ENCODE data around the gene CRELD2.

CRELD2 gene

DNA sequence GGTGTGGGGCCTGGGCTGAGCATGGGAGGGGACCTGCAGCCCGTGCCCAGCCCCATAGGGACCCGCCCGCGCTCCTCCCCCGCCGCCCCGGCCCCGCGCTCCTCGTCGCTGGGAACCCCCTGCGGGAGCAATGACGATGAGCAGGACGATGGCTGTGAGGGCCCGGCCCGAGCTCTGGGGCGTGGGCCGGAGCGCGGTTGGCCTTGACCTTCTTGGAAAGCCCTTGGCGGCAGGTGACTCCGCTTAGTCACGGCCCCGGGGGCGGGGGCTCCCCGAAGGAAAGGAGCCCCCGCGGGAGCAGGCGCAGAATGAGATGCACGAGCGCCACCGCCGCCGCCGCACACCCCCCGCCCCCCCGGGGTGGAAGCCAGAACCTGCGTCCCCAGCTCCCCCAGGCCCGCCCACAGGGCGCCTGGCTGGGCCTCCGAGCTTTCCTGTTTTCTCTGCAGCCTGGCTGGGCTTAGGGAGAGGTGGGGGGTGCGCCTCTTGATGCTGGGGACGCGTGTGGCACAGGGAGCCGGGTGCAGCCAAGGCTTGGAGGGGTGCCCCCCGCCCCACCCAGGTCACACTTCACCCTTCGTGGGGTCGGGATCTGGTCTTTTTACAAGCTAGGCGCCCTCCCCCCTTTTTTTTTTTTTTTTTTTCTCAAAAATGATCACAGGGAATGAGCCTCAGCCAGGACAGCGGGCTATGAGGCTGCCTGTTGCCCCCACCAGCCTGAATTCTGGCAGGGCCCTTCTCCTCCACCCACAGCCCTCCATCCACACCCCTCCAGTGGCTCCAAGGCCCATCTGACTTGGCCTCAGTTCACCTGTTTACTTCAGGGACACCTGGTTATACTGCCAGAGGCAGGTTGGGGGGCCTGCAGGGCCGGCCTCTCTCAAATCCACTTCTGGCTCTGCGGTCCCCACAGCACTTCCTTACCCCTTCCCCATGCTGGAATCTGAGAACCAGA, 17.9 kb downstream of the CRELD2 start:
- TF ChIP-seq, protein P1, sequence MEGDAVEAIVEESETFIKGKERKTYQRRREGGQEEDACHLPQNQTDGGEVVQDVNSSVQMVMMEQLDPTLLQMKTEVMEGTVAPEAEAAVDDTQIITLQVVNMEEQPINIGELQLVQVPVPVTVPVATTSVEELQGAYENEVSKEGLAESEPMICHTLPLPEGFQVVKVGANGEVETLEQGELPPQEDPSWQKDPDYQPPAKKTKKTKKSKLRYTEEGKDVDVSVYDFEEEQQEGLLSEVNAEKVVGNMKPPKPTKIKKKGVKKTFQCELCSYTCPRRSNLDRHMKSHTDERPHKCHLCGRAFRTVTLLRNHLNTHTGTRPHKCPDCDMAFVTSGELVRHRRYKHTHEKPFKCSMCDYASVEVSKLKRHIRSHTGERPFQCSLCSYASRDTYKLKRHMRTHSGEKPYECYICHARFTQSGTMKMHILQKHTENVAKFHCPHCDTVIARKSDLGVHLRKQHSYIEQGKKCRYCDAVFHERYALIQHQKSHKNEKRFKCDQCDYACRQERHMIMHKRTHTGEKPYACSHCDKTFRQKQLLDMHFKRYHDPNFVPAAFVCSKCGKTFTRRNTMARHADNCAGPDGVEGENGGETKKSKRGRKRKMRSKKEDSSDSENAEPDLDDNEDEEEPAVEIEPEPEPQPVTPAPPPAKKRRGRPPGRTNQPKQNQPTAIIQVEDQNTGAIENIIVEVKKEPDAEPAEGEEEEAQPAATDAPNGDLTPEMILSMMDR (IDR thresholded peaks at IDR 0.05), result no peak
- peak; percentile 93 for DNase-seq (ENCODE audit: low spot score)
- H3K27ac ChIP-seq, result peak overlapping the region; percentile 76 to 92
- H3K4me3 ChIP-seq, result peak overlapping the region; percentile 77

DNA sequence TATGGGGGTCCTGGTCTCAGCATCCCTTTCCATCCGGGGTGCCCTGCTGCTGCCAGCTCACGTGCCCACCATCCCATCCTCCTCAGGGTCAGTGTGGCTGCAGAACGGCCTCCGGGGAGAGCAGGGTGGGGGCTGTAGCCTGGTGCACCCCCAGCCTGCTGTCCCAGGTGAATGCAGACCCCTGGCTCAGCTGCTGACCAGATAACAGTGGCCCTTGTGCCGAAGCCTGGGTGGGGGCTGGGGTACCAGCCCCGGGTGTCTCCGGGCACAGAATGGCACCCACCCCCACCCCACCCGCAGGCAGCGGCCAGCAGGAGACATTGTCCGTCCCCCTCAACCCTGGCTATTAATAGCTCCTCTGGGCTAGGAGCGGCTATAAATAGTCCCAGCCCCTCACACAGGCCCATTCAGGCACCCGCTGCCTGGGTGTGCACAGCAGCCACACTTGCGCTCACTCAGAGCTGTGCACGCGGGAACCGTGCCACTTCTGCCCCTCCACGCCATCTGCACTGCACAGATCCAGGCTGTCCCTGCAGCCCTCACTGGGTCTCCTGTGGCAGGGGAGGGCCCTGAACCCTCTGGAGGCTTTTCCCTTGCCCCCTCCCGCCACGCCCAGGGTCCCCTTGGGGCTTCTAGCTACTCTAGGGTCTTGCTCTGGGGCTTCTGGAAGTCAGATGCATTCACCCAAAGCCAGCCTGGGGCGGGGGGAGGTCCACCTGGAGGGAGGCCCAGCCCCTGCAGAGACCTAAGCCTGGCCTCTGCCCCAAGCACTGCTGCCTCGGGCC, 18.7 kb downstream of the CRELD2 start:
- DNase-seq (ENCODE audit: low spot score), result no peak
- Histone ChIP-seq H3K4me3 (peak overlapping the region; percentile 77), H3K27ac (peak overlapping the region; percentile 76 to 92)
- TF ChIP-seq, protein P1 (IDR thresholded peaks at IDR 0.05), result no peak

DNA sequence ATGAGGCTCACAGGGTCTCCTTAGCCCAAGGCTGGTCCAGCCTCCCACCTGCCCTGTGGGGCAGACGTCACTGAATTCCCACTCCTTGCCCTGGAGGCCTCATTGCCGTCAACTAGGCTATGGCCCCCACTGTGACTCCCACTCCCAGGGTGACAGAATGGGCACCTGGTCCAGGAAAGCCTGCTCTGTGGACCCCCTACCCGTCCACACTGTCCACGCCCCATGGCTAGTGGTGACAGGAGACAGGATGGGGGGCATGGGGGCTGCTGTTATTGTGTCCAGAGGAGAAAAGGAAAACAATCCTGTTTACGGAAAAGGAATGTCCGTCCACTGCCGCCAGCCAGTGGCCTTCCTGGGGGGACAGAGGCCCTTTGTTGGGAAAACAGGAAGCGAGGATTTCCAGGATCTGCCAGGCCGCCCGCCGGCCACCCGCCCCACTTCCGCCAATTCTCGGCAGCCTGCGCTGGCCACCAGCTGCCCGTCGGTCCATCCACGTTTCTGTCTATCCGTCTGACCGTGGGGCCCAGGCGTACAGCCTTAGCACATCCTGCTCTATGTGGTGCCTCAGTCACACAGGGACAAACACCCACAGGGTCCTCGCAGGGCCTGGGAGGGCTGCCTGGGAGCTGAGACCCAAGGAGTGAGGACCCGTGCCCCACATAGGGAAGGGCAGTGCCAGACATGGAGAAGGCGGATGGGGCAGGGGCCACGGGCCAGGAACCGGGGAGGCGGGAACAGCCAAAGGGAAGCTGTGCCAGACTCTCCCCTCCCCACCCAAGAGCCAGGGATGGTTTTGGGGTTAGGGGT, 19.5 kb downstream of the CRELD2 start:
- TF ChIP-seq, protein P1 (IDR thresholded peaks at IDR 0.05), result no peak
- no peak for DNase-seq (ENCODE audit: low spot score)
- peak overlapping the region; percentile 76 to 92 for H3K27ac ChIP-seq
- no peak overlapping the region for H3K4me3 ChIP-seq

DNA sequence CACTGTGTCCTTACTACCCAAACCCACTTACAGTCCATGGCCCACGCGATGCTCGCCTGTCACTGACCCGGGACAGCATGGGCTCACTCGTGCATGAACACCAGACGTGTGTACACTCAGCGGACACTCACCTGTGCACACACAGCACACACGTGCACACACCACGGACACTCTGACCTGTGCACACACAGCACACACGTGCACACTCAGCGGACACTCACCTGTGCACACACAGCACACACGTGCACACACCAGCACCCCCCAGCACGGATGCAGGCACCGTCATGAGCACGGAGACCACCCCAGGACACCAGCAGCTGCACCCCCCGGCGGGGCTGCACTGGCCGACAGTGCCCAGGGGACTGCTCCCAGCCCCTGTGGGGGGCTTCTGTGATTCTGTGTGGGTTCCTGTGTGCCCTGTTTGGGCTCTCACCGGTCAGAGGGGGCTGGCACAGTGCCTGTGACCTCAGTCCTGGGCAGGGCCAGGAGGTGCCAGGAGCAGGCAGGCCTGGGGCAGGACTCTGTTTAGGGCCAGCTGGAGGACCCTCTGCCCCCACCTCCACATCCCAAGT, 20.2 kb downstream of the CRELD2 start:
- peak overlapping the region in 1 of 2 donors; percentile 92 for H3K27ac ChIP-seq
- no peak overlapping the region for H3K4me3 ChIP-seq
- no peak for DNase-seq (ENCODE audit: low spot score)
- TF ChIP-seq, protein P1 (IDR thresholded peaks at IDR 0.05), result no peak

DNA sequence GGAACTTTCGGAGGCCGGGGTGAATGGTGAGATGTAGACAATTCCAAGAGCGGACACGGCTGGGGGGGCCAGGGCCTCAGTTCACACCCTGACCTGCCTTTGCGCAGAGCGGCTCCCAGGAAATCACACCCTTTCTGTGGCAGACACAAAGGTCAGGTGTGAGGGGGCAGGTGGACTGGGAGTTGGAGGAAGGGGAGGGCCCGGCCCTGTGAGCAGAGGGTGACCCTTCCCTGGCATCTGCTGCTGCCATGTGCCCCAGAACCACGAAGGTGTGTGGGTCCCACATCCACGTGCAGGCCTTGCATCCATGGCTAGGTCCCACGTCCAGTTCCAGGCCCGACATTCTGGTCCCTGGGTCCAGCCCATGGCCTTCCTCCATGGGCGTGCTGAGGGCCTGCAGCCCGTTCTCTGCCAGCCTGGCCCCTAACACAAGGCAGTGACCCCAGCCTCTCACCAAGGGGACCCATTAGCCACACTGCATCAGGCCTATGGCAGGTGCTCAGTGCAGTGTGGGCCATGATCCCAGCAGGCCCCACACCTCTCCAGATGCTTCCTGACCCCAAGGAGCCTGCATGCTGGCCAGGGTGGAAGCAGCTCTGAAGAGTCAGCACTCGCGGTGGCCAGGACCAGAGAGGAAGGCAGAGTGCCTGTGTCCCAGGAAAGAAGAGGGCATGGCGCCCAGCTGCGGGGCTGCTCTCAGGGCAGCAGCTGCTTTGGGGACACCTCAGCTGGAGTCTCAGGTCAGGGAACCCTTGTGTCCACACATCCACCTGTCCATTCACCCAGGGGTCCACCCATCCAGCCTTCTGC, 23.3 kb downstream of the CRELD2 start:
- no peak for DNase-seq (ENCODE audit: low spot score)
- TF ChIP-seq, protein P1 (IDR thresholded peaks at IDR 0.05), result no peak
- Histone ChIP-seq H3K27ac (no peak overlapping the region), H3K4me3 (no peak overlapping the region)
